Stimulated activated CD4-positive, alpha-beta T cell treated with anti-CD3 and anti-CD28 coated beads, TNF-alpha, amount 100 ng/mL, for 24 hours (primary cell): ENCODE measurements around the gene REXO5.
"Not testable (repeated sequence)": the region's sequence is repeated elsewhere in the genome, so short reads cannot be mapped to it uniquely, and the experiment has no call there.

Experiments used
- DNase-seq, 3 experiments: peaks; one replicate each; pipeline ENCODE4 v3.0.0-alpha.2; 2020; ENCODE audit warnings: low read depth in 3 of 3

The REXO5 gene

GRCh38 chr16:20799599-20799998 is 6.7 kb upstream of the REXO5 start:
- no peak for DNase-seq

GRCh38 chr16:20801278-20801677 is 5.0 kb upstream of the REXO5 start:
- no peak for DNase-seq

- DNase-seq, result no peak
These were observed 3.2 kb upstream of the REXO5 start for GRCh38 chr16:20803192-20803560.

- no peak for DNase-seq
These were observed 2.6 kb upstream of the REXO5 start for GRCh38 chr16:20803561-20804214.

- not testable (repeated sequence) for DNase-seq
These were observed 601 bp upstream of the REXO5 start for GRCh38 chr16:20805684-20806167.

- no peak for DNase-seq
These were observed 1.5 kb downstream of the REXO5 start for GRCh38 chr16:20807862-20808261.

- no peak for DNase-seq
These were observed 5.6 kb downstream of the REXO5 start for GRCh38 chr16:20811889-20812439.

GRCh38 chr16:20812510-20812909 is 6.2 kb downstream of the REXO5 start:
- no peak for DNase-seq

- DNase-seq, result no peak
These were observed 8.5 kb downstream of the REXO5 start for GRCh38 chr16:20814784-20815183.

- DNase-seq, result no peak
These were observed 12.7 kb downstream of the REXO5 start for GRCh38 chr16:20818929-20819585.

- no peak for DNase-seq
These were observed 15.4 kb downstream of the REXO5 start for GRCh38 chr16:20821682-20822081.

- no peak for DNase-seq
These were observed 16.4 kb downstream of the REXO5 start for GRCh38 chr16:20822521-20823325.

GRCh38 chr16:20826039-20826566 is 19.8 kb downstream of the REXO5 start:
- no peak for DNase-seq

GRCh38 chr16:20829536-20829935 is 23.2 kb downstream of the REXO5 start:
- no peak for DNase-seq

GRCh38 chr16:20830372-20830771 is 24.0 kb downstream of the REXO5 start:
- no peak for DNase-seq

GRCh38 chr16:20833086-20833485 is 26.8 kb downstream of the REXO5 start:
- DNase-seq, result no peak

- no peak for DNase-seq
These were observed 31.9 kb downstream of the REXO5 start for GRCh38 chr16:20838240-20838639.

GRCh38 chr16:20839504-20839903 is 33.2 kb downstream of the REXO5 start:
- DNase-seq, result no peak

- DNase-seq, result no peak
These were observed 37.7 kb downstream of the REXO5 start for GRCh38 chr16:20844054-20844453.

- DNase-seq, result no peak
These were observed 38.3 kb downstream of the REXO5 start for GRCh38 chr16:20844588-20844987.

GRCh38 chr16:20846030-20846429 is 39.7 kb downstream of the REXO5 start:
- no peak for DNase-seq

GRCh38 chr16:20846551-20846950 is 40.2 kb downstream of the REXO5 start:
- DNase-seq, result no peak
